ENCODE measurements around the gene CPXM2.

The CPXM2 gene

GRCh38 chr10:123726836-123727235 lies 164.8 kb downstream of the CPXM2 start:
- no peak for DNase-seq

GRCh38 chr10:123726381-123726780 lies 165.2 kb downstream of the CPXM2 start:
- DNase-seq, result no peak

GRCh38 chr10:123724747-123725146 lies 166.9 kb downstream of the CPXM2 start:
- DNase-seq, result no peak

GRCh38 chr10:123722351-123722750 lies 169.3 kb downstream of the CPXM2 start:
- DNase-seq, result no peak

- DNase-seq, result no peak
Measured at GRCh38 chr10:123721441-123722049, 170.1 kb downstream of the CPXM2 start.

- no peak for DNase-seq
Measured at GRCh38 chr10:123720536-123720935, 171.1 kb downstream of the CPXM2 start.

- DNase-seq, result no peak
Measured at GRCh38 chr10:123718544-123719060, 173.0 kb downstream of the CPXM2 start.

GRCh38 chr10:123717336-123717735 lies 174.3 kb downstream of the CPXM2 start:
- DNase-seq, result no peak

GRCh38 chr10:123715546-123715945 lies 176.1 kb downstream of the CPXM2 start:
- no peak for DNase-seq

GRCh38 chr10:123706236-123706635 lies 185.4 kb downstream of the CPXM2 start:
- no peak for DNase-seq

- no peak for DNase-seq
Measured at GRCh38 chr10:123704812-123705211, 186.8 kb downstream of the CPXM2 start.

GRCh38 chr10:123704076-123704475 lies 187.5 kb downstream of the CPXM2 start:
- DNase-seq, result no peak

- no peak for DNase-seq
Measured at GRCh38 chr10:123703195-123703790, 188.3 kb downstream of the CPXM2 start.
